Effector memory CD8-positive, alpha-beta T cell (primary cell): ENCODE data around the gene KRTAP5-3.
"Not testable (repeated sequence)": the region's sequence is repeated elsewhere in the genome, so short reads cannot be mapped to it uniquely, and the experiment has no call there.

Source experiments
- ATAC-seq: fragments of 150-1000 bp; cut with Tn5 transposase; replicated peaks from 2 replicates; pipeline ENCODE4 v1.10.0; 2021; ENCODE audit warnings: mild to moderate bottlenecking, moderate library complexity
- DNase-seq, 3 experiments: peaks; one replicate each; pipeline ENCODE4 v3.0.0; 2021
- H3K27ac Mint-ChIP-seq, 2 donors: one replicate each; pipeline ENCODE4 v1.8.0; 2022; ENCODE audit warnings: mild to moderate bottlenecking in 2 of 2, mixed read lengths in 2 of 2, moderate library complexity in 2 of 2
- H3K27me3 Mint-ChIP-seq, 2 donors: one replicate each; pipeline ENCODE4 v1.8.0; 2022; ENCODE audit warnings: mixed read lengths in 2 of 2
- H3K36me3 Mint-ChIP-seq: one replicate; pipeline ENCODE4 v1.8.0; 2022; ENCODE audit warnings: mild to moderate bottlenecking, moderate library complexity, mixed read lengths; ENCODE audit not compliant: insufficient read depth
- H3K4me1 Mint-ChIP-seq, 2 donors: one replicate each; pipeline ENCODE4 v1.8.0; 2022; ENCODE audit warnings: low read depth in 2 of 2, mixed read lengths in 2 of 2
- H3K4me3 Mint-ChIP-seq, 2 donors: one replicate each; pipeline ENCODE4 v1.8.0; 2022; ENCODE audit warnings: mild to moderate bottlenecking in 2 of 2, mixed read lengths in 2 of 2, moderate library complexity in 2 of 2
- H3K9me3 Mint-ChIP-seq, 2 donors: one replicate each; pipeline ENCODE4 v1.8.0; 2022; ENCODE audit warnings: mixed read lengths in 2 of 2

KRTAP5-3 gene

GRCh38 chr11:1575756-1576155 is 32.5 kb downstream of the KRTAP5-3 start:
- not testable (repeated sequence) for ATAC-seq, H3K27me3 Mint-ChIP-seq, H3K9me3 Mint-ChIP-seq, DNase-seq, H3K27ac Mint-ChIP-seq
- H3K4me1 Mint-ChIP-seq, result peaks cover 11 to 14% of the 10 kb centered on the region in 2 donors
- H3K4me3 Mint-ChIP-seq, result peak overlapping the region; percentile 40 to 91
- H3K36me3 Mint-ChIP-seq, result peaks cover 36% of the 10 kb centered on the region

GRCh38 chr11:1574933-1575242 is 33.4 kb downstream of the KRTAP5-3 start:
- ATAC-seq (no peak), DNase-seq (no peak)
- Mint-ChIP-seq H3K36me3 (peaks cover 45% of the 10 kb centered on the region), H3K27me3 (no peaks in the 10 kb centered on the region), H3K9me3 (peaks cover 0 to 3% of the 10 kb centered on the region in 2 donors), H3K4me1 (peaks cover 15 to 23% of the 10 kb centered on the region in 2 donors), H3K4me3 (peak overlapping the region; percentile 89 to 91), H3K27ac (no peak overlapping the region)

- peak overlapping the region; percentile 95 for H3K27ac Mint-ChIP-seq
- peaks cover 50% of the 10 kb centered on the region for H3K36me3 Mint-ChIP-seq
- DNase-seq, result peak; percentile 64 to 67 (median 66)
- peaks cover 0 to 3% of the 10 kb centered on the region in 2 donors for H3K9me3 Mint-ChIP-seq
- ATAC-seq, result peak; percentile 51
- H3K4me3 Mint-ChIP-seq, result peak overlapping the region; percentile 89 to 91
- H3K27me3 Mint-ChIP-seq, result no peaks in the 10 kb centered on the region
- peaks cover 19 to 27% of the 10 kb centered on the region in 2 donors for H3K4me1 Mint-ChIP-seq
Observed at GRCh38 chr11:1574238-1574932, 33.9 kb downstream of the KRTAP5-3 start.

- DNase-seq (no peak), ATAC-seq (no peak)
- Mint-ChIP-seq H3K4me3 (peak overlapping the region; percentile 89 to 91), H3K27me3 (no peaks in the 10 kb centered on the region), H3K36me3 (peaks cover 55% of the 10 kb centered on the region), H3K27ac (peak overlapping the region; percentile 95), H3K4me1 (peaks cover 23 to 30% of the 10 kb centered on the region in 2 donors), H3K9me3 (peaks cover 0 to 3% of the 10 kb centered on the region in 2 donors)
Observed at GRCh38 chr11:1573903-1574237, 34.4 kb downstream of the KRTAP5-3 start.

GRCh38 chr11:1573077-1573902 is 35.0 kb downstream of the KRTAP5-3 start:
- Mint-ChIP-seq H3K36me3 (peaks cover 61% of the 10 kb centered on the region), H3K27ac (peak overlapping the region; percentile 95), H3K9me3 (peaks cover 0 to 3% of the 10 kb centered on the region in 2 donors), H3K4me3 (peak overlapping the region; percentile 89 to 91), H3K4me1 (peaks cover 27 to 35% of the 10 kb centered on the region in 2 donors), H3K27me3 (no peaks in the 10 kb centered on the region)
- DNase-seq, result peak; percentile 42 to 55 (median 43)
- ATAC-seq, result peak; percentile 21

- ATAC-seq, result peak; percentile 52
- Mint-ChIP-seq H3K4me1 (peaks cover 31 to 35% of the 10 kb centered on the region in 2 donors), H3K4me3 (peak within 1 kb of the TSS; percentile 89 to 91), H3K36me3 (peaks cover 69% of the 10 kb centered on the region), H3K9me3 (no peaks in the 10 kb centered on the region), H3K27me3 (no peaks in the 10 kb centered on the region), H3K27ac (peak within 1 kb of the TSS; percentile 95)
- DNase-seq, result peak; percentile 93 to 96 (median 96)
Observed at GRCh38 chr11:1572197-1573076, 35.8 kb downstream of the KRTAP5-3 start, which contains the start of gene DUSP8. Gene DUSP8, minus strand, starts transcription at chr11:1572271. Its CDS starts 6,445 bp downstream, at chr11:1565826.

GRCh38 chr11:1571760-1572196 is 36.5 kb downstream of the KRTAP5-3 start:
- H3K4me3 Mint-ChIP-seq, result no peak overlapping the region
- H3K4me1 Mint-ChIP-seq, result peaks cover 35 to 37% of the 10 kb centered on the region in 2 donors
- no peak for DNase-seq
- no peaks in the 10 kb centered on the region for H3K27me3 Mint-ChIP-seq
- no peaks in the 10 kb centered on the region for H3K9me3 Mint-ChIP-seq
- no peak for ATAC-seq
- H3K36me3 Mint-ChIP-seq, result peaks cover 74% of the 10 kb centered on the region
- no peak overlapping the region for H3K27ac Mint-ChIP-seq

GRCh38 chr11:1570896-1571759 is 37.1 kb downstream of the KRTAP5-3 start:
- DNase-seq, result no peak
- H3K9me3 Mint-ChIP-seq, result no peaks in the 10 kb centered on the region
- no peaks in the 10 kb centered on the region for H3K27me3 Mint-ChIP-seq
- H3K36me3 Mint-ChIP-seq, result peaks cover 79% of the 10 kb centered on the region
- ATAC-seq, result no peak
- H3K4me1 Mint-ChIP-seq, result peaks cover 37 to 38% of the 10 kb centered on the region in 2 donors
- peak overlapping the region; percentile 93 for H3K27ac Mint-ChIP-seq
- peak overlapping the region; percentile 73 to 75 for H3K4me3 Mint-ChIP-seq

- Mint-ChIP-seq H3K36me3 (peaks cover 84% of the 10 kb centered on the region), H3K27ac (peak overlapping the region; percentile 93), H3K4me3 (peak overlapping the region; percentile 73 to 75), H3K27me3 (no peaks in the 10 kb centered on the region), H3K9me3 (no peaks in the 10 kb centered on the region), H3K4me1 (peaks cover 37 to 38% of the 10 kb centered on the region in 2 donors)
- ATAC-seq (no peak), DNase-seq (no peak)
Observed at GRCh38 chr11:1570531-1570895, 37.8 kb downstream of the KRTAP5-3 start.

- Mint-ChIP-seq H3K36me3 (peaks cover 84% of the 10 kb centered on the region), H3K4me1 (peaks cover 37 to 38% of the 10 kb centered on the region in 2 donors), H3K27ac (peak overlapping the region; percentile 93), H3K4me3 (peak overlapping the region; percentile 73 to 75), H3K9me3 (no peaks in the 10 kb centered on the region), H3K27me3 (no peaks in the 10 kb centered on the region)
- ATAC-seq, result no peak
- DNase-seq, result no peak
Observed at GRCh38 chr11:1570001-1570453, 38.2 kb downstream of the KRTAP5-3 start.

GRCh38 chr11:1569251-1569780 is 38.9 kb downstream of the KRTAP5-3 start:
- no peak for ATAC-seq
- no peaks in the 10 kb centered on the region for H3K27me3 Mint-ChIP-seq

GRCh38 chr11:1568441-1568911 is 39.8 kb downstream of the KRTAP5-3 start:
- DNase-seq (peak; percentile 81 to 86 (median 85)), ATAC-seq (peak; percentile 54)
- Mint-ChIP-seq H3K4me1 (peaks cover 30 to 31% of the 10 kb centered on the region in 2 donors), H3K36me3 (peaks cover 84% of the 10 kb centered on the region), H3K9me3 (no peaks in the 10 kb centered on the region), H3K27me3 (no peaks in the 10 kb centered on the region), H3K4me3 (peak overlapping the region; percentile 71 to 73), H3K27ac (peak overlapping the region; percentile 93)

More at GRCh38 chr11:1569251-1569780, 38.9 kb downstream of the KRTAP5-3 start:
- no peak for DNase-seq
- H3K4me3 Mint-ChIP-seq, result peak overlapping the region; percentile 73 to 75
- peak overlapping the region; percentile 93 for H3K27ac Mint-ChIP-seq
- H3K36me3 Mint-ChIP-seq, result peaks cover 84% of the 10 kb centered on the region
- peaks cover 37 to 38% of the 10 kb centered on the region in 2 donors for H3K4me1 Mint-ChIP-seq
- H3K9me3 Mint-ChIP-seq, result no peaks in the 10 kb centered on the region
